Measurements from ENCODE around the gene SMIM12.

- TF ChIP-seq CTCF (IDR thresholded peaks at IDR 0.05) = no peak
- no peak for TF ChIP-seq POLR2A (IDR thresholded peaks at IDR 0.05)
- TF ChIP-seq POLR2AphosphoS5 (IDR thresholded peaks at IDR 0.05) = no peak
- no peak for TF ChIP-seq EP300 (IDR thresholded peaks at IDR 0.05)
These were observed 25.8 kb downstream of the SMIM12 start for GRCh38 chr1:34833711-34834110.
